ENCODE results near the gene VWA2.

DNA sequence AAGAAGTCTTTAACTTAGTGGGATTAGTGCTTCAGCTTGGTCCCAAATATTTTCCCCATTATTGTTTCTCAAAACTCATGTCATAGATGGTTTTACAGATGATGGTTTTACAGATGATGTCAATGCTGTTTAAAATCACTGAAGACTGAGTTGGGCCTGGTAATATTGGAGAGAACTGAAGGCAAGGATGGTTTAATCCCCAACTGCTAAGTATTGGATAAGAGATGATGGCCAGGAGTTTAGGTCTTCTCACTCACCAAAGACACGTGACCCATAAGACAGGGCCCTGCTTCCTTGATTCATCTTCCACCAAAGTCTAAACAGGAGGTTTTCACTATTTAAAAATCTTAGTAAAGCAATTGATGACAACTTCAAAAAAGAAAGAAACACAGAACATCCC lies 56.3 kb downstream of the VWA2 start:
- TF ChIP-seq, protein P1, sequence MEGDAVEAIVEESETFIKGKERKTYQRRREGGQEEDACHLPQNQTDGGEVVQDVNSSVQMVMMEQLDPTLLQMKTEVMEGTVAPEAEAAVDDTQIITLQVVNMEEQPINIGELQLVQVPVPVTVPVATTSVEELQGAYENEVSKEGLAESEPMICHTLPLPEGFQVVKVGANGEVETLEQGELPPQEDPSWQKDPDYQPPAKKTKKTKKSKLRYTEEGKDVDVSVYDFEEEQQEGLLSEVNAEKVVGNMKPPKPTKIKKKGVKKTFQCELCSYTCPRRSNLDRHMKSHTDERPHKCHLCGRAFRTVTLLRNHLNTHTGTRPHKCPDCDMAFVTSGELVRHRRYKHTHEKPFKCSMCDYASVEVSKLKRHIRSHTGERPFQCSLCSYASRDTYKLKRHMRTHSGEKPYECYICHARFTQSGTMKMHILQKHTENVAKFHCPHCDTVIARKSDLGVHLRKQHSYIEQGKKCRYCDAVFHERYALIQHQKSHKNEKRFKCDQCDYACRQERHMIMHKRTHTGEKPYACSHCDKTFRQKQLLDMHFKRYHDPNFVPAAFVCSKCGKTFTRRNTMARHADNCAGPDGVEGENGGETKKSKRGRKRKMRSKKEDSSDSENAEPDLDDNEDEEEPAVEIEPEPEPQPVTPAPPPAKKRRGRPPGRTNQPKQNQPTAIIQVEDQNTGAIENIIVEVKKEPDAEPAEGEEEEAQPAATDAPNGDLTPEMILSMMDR (IDR thresholded peaks at IDR 0.05), result no peak
- TF ChIP-seq POLR2AphosphoS2 (conservative IDR thresholded peaks at IDR 0.05; ENCODE audit: low read length), result no peak
- TF ChIP-seq MAFK (IDR thresholded peaks at IDR 0.05; ENCODE audit: partially characterized antibody), result no peak
- no peak for TF ChIP-seq NFE2L2 (conservative IDR thresholded peaks at IDR 0.05; ENCODE audit: low read length)
- no peak for TF ChIP-seq ZSCAN20 (CRISPR knock-in tag; IDR thresholded peaks at IDR 0.05)
- no peak for TF ChIP-seq ZFP36 (IDR thresholded peaks at IDR 0.05; ENCODE audit: borderline replicate concordance, partially characterized antibody)
- TF ChIP-seq, protein P2, sequence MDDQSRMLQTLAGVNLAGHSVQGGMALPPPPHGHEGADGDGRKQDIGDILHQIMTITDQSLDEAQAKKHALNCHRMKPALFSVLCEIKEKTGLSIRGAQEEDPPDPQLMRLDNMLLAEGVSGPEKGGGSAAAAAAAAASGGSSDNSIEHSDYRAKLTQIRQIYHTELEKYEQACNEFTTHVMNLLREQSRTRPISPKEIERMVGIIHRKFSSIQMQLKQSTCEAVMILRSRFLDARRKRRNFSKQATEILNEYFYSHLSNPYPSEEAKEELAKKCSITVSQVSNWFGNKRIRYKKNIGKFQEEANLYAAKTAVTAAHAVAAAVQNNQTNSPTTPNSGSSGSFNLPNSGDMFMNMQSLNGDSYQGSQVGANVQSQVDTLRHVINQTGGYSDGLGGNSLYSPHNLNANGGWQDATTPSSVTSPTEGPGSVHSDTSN (IDR thresholded peaks at IDR 0.05), result no peak
- TF ChIP-seq, protein P3, sequence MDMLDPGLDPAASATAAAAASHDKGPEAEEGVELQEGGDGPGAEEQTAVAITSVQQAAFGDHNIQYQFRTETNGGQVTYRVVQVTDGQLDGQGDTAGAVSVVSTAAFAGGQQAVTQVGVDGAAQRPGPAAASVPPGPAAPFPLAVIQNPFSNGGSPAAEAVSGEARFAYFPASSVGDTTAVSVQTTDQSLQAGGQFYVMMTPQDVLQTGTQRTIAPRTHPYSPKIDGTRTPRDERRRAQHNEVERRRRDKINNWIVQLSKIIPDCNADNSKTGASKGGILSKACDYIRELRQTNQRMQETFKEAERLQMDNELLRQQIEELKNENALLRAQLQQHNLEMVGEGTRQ (IDR thresholded peaks at IDR 0.05), result no peak
- TF ChIP-seq POLR2A (IDR thresholded peaks at IDR 0.05; ENCODE audit: low read length), result no peak
- TF ChIP-seq BHLHE40 (IDR thresholded peaks at IDR 0.05; ENCODE audit: low read depth, low read length), result no peak
- no peak for TF ChIP-seq MYC (IDR thresholded peaks at IDR 0.05; ENCODE audit: borderline replicate concordance, low read length)

Data from A549 (cell line).